OCI-LY3 (cell line): ENCODE results near the gene PPIB.

Experiments
- H2AFZ ChIP-seq: fragments of 200-600, 300-600 bp; shearing (Covaris generic); 2 replicates; pipeline ENCODE4 v1.6.0; 2014; ENCODE audit warnings: antibody characterized with exemption, low read depth, low read length
- H3K27ac ChIP-seq: fragments of 200-600, 300-600 bp; sonication (generic); 2 replicates; pipeline ENCODE4 v1.5.1; 2014; ENCODE audit warnings: mild to moderate bottlenecking, low read length, moderate library complexity, mixed read lengths
- H3K27me3 ChIP-seq: fragments of 200-600, 300-600 bp; sonication (generic); 2 replicates; pipeline ENCODE4 v1.6.1; 2014; ENCODE audit warnings: low read depth, low read length, mixed read lengths
- H3K36me3 ChIP-seq: fragments of 200-600, 300-600 bp; sonication (generic); replicated peaks from 2 replicates; pipeline ENCODE3; 2014; ENCODE audit warnings: low read depth, low read length, mixed read lengths
- H3K4me1 ChIP-seq: fragments of 300-600, 200-600 bp; sonication (generic); 2 replicates; pipeline ENCODE4 v1.6.1; 2014; ENCODE audit warnings: low read length, mixed read lengths
- H3K4me2 ChIP-seq: fragments of 200-600, 300-600 bp; sonication (generic); 2 replicates; pipeline ENCODE4 v1.6.1; 2014; ENCODE audit warnings: low read length, mixed read lengths
- H3K4me3 ChIP-seq: fragments of 300-600, 200-600 bp; sonication (generic); 2 replicates; pipeline ENCODE4 v1.5.1; 2014; ENCODE audit warnings: antibody characterized with exemption, mild to moderate bottlenecking, low read length, moderate library complexity
- H3K79me2 ChIP-seq: fragments of 300-600, 200-600 bp; shearing (Covaris generic); 2 replicates; pipeline ENCODE4 v1.6.1; 2014; ENCODE audit warnings: mild to moderate bottlenecking, low read length, mixed read lengths
- H3K9ac ChIP-seq: fragments of 300-600, 200-600 bp; shearing (Covaris generic); 2 replicates; pipeline ENCODE4 v1.6.0; 2014; ENCODE audit warnings: mild to moderate bottlenecking, low read length, moderate library complexity
- H3K9me3 ChIP-seq: fragments of 200-600, 300-600 bp; shearing (Covaris generic); 2 replicates; pipeline ENCODE4 v1.6.1; 2014; ENCODE audit warnings: low read length, mixed read lengths; ENCODE audit not compliant: insufficient read depth
- H4K20me1 ChIP-seq: fragments of 200-600, 300-600 bp; sonication (generic); 2 replicates; pipeline ENCODE4 v1.6.1; 2016; ENCODE audit warnings: low read length, mixed read lengths; ENCODE audit not compliant: insufficient read depth
- CTCF ChIP-seq: fragments of 200-600, 300-600 bp; sonication (generic); IDR thresholded peaks from 2 replicates; pipeline ENCODE4 v1.5.1; 2014; ENCODE audit warnings: antibody characterized with exemption, low read length, low read depth
- EZH2phosphoT487 ChIP-seq: fragments of 200-600 bp; shearing (Covaris generic); IDR thresholded peaks from 2 replicates; pipeline ENCODE4 v1.6.1; 2018; ENCODE audit warnings: antibody characterized with exemption, mixed run types, low read depth

The PPIB gene

GRCh38 chr15:64205202-64205601 is 42.4 kb upstream of the PPIB start:
- Histone ChIP-seq H3K27me3 (no peaks in the 10 kb centered on the region), H3K9me3 (no peaks in the 10 kb centered on the region), H3K4me3 (no peak overlapping the region), H3K79me2 (no peaks in the 10 kb centered on the region), H3K9ac (no peak overlapping the region), H2AFZ (no peak overlapping the region), H3K4me2 (no peak overlapping the region), H4K20me1 (no peaks in the 10 kb centered on the region; the same call in 1 of the 2 replicates), H3K36me3 (peaks cover 13% of the 10 kb centered on the region), H3K27ac (no peak overlapping the region), H3K4me1 (no peaks in the 10 kb centered on the region)
- no peak for TF ChIP-seq EZH2phosphoT487
- TF ChIP-seq CTCF: no peak

- Histone ChIP-seq H3K27me3 (no peaks in the 10 kb centered on the region), H2AFZ (no peak overlapping the region), H3K9me3 (no peaks in the 10 kb centered on the region), H3K4me2 (no peak overlapping the region), H3K4me3 (no peak overlapping the region), H4K20me1 (no peaks in the 10 kb centered on the region), H3K27ac (no peak overlapping the region), H3K9ac (no peak overlapping the region), H3K4me1 (no peaks in the 10 kb centered on the region), H3K79me2 (no peaks in the 10 kb centered on the region), H3K36me3 (peaks cover 5% of the 10 kb centered on the region)
- TF ChIP-seq CTCF: no peak
- TF ChIP-seq EZH2phosphoT487: no peak
Measured at GRCh38 chr15:64197425-64197824, 34.6 kb upstream of the PPIB start.

GRCh38 chr15:64193971-64194370 is 31.1 kb upstream of the PPIB start:
- no peaks in the 10 kb centered on the region for H3K4me1 ChIP-seq
- no peaks in the 10 kb centered on the region for H3K27me3 ChIP-seq
- H3K9me3 ChIP-seq: no peaks in the 10 kb centered on the region
- no peak overlapping the region for H3K4me3 ChIP-seq
- H3K9ac ChIP-seq: no peak overlapping the region
- no peak overlapping the region for H3K27ac ChIP-seq
- TF ChIP-seq CTCF (no peak), EZH2phosphoT487 (no peak)
- H3K79me2 ChIP-seq: no peaks in the 10 kb centered on the region
- H4K20me1 ChIP-seq: no peaks in the 10 kb centered on the region
- no peak overlapping the region for H2AFZ ChIP-seq
- no peak overlapping the region for H3K4me2 ChIP-seq
- no peaks in the 10 kb centered on the region for H3K36me3 ChIP-seq

- no peaks in the 10 kb centered on the region for H3K79me2 ChIP-seq
- no peak overlapping the region for H2AFZ ChIP-seq
- H4K20me1 ChIP-seq: no peaks in the 10 kb centered on the region
- TF ChIP-seq CTCF (no peak), EZH2phosphoT487 (no peak)
- H3K27me3 ChIP-seq: no peaks in the 10 kb centered on the region
- no peak overlapping the region for H3K4me3 ChIP-seq
- H3K27ac ChIP-seq: no peak overlapping the region
- H3K4me1 ChIP-seq: no peaks in the 10 kb centered on the region
- H3K36me3 ChIP-seq: peaks cover 3% of the 10 kb centered on the region
- H3K9me3 ChIP-seq: no peaks in the 10 kb centered on the region
- H3K9ac ChIP-seq: no peak overlapping the region
- H3K4me2 ChIP-seq: no peak overlapping the region
Measured at GRCh38 chr15:64191971-64192830, 29.4 kb upstream of the PPIB start.
